ENCODE results near the gene CEMP1.

CEMP1 gene

GRCh38 chr16:2484898-2485508, 46.2 kb downstream of the CEMP1 start:
- DNase-seq (ENCODE audit: low read depth in 2 of 2): no peak

GRCh38 chr16:2483939-2484897, 47.0 kb downstream of the CEMP1 start:
- no peak for DNase-seq (ENCODE audit: low read depth in 2 of 2)

GRCh38 chr16:2482708-2483534, 48.3 kb downstream of the CEMP1 start:
- no peak for DNase-seq (ENCODE audit: low read depth in 2 of 2)

- no peak for DNase-seq (ENCODE audit: low read depth in 2 of 2)
Measured at GRCh38 chr16:2482249-2482648, 49.0 kb downstream of the CEMP1 start.

GRCh38 chr16:2481676-2482075, 49.5 kb downstream of the CEMP1 start:
- DNase-seq (ENCODE audit: low read depth in 2 of 2): no peak

DNA sequence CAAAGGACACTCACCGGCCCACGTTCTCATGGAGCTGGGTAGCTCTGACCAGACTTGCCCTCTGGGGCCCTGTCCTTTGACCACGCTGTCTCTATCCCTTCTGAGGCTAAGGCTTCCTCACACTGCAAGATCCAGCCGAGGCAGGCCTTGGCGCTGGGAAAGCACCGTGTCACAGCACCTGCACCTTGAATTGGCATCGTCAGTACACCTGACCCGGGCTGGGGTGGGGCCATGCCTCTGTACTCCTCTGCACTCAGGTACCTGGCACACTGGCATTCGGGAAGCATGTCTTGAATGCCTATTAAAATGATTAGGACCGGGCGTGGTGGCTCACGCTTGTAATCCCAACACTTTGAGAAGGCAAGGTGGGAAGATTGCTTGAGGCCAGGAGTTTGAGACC, 50.3 kb downstream of the CEMP1 start:
- no peak for DNase-seq (ENCODE audit: low read depth in 2 of 2)
